Karpas-422 (cell line): ENCODE results near the gene TPP2. TPM values are rescaled to one million over a fixed set of nuclear protein-coding genes. Genes with fewer than 3 reads are reported as not detected.

Experiments
- DNase-seq: peaks from one replicate; pipeline ENCODE4 v3.0.0-alpha.2; 2015
- H2AFZ ChIP-seq: fragments of 200-600 bp; sonication (generic); 2 replicates; pipeline ENCODE4 v1.6.1; 2014; ENCODE audit warnings: antibody characterized with exemption, low read length, mixed read lengths
- H3K27ac ChIP-seq: fragments of 200-600 bp; sonication (generic); 2 replicates; pipeline ENCODE4 v1.5.1; 2014; ENCODE audit warnings: mild to moderate bottlenecking, low read length, moderate library complexity
- H3K27me3 ChIP-seq: fragments of 200-600 bp; sonication (generic); 2 replicates; pipeline ENCODE4 v1.6.1; 2014; ENCODE audit warnings: low read length, mixed read lengths
- H3K36me3 ChIP-seq: fragments of 200-600 bp; sonication (generic); 2 replicates; pipeline ENCODE4 v1.6.1; 2014; ENCODE audit warnings: low read length, mixed read lengths; ENCODE audit not compliant: insufficient read depth
- H3K4me1 ChIP-seq: fragments of 200-600 bp; sonication (generic); 2 replicates; pipeline ENCODE4 v1.6.1; 2014; ENCODE audit warnings: mild to moderate bottlenecking, low read length, mixed read lengths
- H3K4me2 ChIP-seq: fragments of 200-600 bp; sonication (generic); 2 replicates; pipeline ENCODE4 v1.6.1; 2014; ENCODE audit warnings: low read length, low read depth, mild to moderate bottlenecking; ENCODE audit not compliant: poor library complexity, severe bottlenecking
- H3K4me3 ChIP-seq: fragments of 200-600 bp; sonication (generic); 2 replicates; pipeline ENCODE4 v1.5.1; 2014; ENCODE audit warnings: mild to moderate bottlenecking, antibody characterized with exemption, low read length, mixed read lengths
- H3K79me2 ChIP-seq: fragments of 200-600 bp; sonication (generic); 2 replicates; pipeline ENCODE4 v1.6.1; 2014; ENCODE audit warnings: mild to moderate bottlenecking, low read length, mixed read lengths
- H3K9ac ChIP-seq: fragments of 200-600 bp; sonication (generic); 2 replicates; pipeline ENCODE4 v1.6.0; 2014; ENCODE audit warnings: low read length
- H3K9me2 ChIP-seq: fragments of 200-600 bp; sonication (generic), shearing (Covaris generic); replicated peaks from 2 replicates; pipeline ENCODE4 v1.6.0; 2014; ENCODE audit warnings: mild to moderate bottlenecking, low read length, moderate library complexity; ENCODE audit not compliant: insufficient read depth
- H3K9me3 ChIP-seq: fragments of 300-700, 200-600 bp; sonication (generic); 2 replicates; pipeline ENCODE4 v1.6.1; 2014; ENCODE audit warnings: low read length, mixed read lengths
- H4K20me1 ChIP-seq: fragments of 200-600 bp; sonication (generic); 2 replicates; pipeline ENCODE4 v1.6.1; 2014; ENCODE audit warnings: mild to moderate bottlenecking, antibody characterized with exemption, low read length, low read depth; ENCODE audit not compliant: insufficient read depth
- total RNA-seq: library from RNA; depleted of rRNA; stranded (reverse); fragments of >200 nt; shearing (Covaris generic); gene quantifications from 2 replicates; pipeline ENCODE4 v1.2.3, GENCODE V29; 2014; ENCODE audit warnings: low replicate concordance

TPP2 gene
- total RNA-seq, 1 experiment from 2014 or later: 62.2 TPM

DNA sequence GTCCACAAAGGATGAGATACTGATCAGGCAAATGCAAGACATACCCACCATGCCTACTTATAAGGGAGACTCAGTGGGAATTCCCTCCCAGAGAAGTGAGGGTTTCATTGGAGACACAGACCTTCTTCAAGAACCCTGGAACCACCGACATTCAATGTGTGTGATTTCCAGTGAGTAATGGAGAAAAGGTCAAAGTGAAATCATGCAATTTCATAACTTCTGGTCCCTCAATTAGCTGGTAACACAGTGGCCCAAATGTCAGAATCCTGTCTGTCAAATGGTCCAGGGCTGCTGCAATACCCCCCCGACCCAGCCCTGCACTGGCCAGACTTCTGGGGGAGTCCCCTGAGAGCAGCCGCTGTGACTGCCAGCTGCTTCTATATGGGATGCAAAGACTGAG, 102.7 kb downstream of the TPP2 start:
- no peaks in the 10 kb centered on the region for H4K20me1 ChIP-seq
- no peaks in the 10 kb centered on the region for H3K4me1 ChIP-seq
- H3K9me3 ChIP-seq: no peaks in the 10 kb centered on the region
- no peak overlapping the region for H3K9ac ChIP-seq
- H3K9me2 ChIP-seq: no peaks in the 10 kb centered on the region
- no peak overlapping the region for H3K4me2 ChIP-seq
- H3K27ac ChIP-seq: no peak overlapping the region
- no peaks in the 10 kb centered on the region for H3K79me2 ChIP-seq
- no peak overlapping the region for H2AFZ ChIP-seq
- DNase-seq: no peak
- H3K27me3 ChIP-seq: no peaks in the 10 kb centered on the region
- H3K36me3 ChIP-seq: no peaks in the 10 kb centered on the region
- no peak overlapping the region for H3K4me3 ChIP-seq

DNA sequence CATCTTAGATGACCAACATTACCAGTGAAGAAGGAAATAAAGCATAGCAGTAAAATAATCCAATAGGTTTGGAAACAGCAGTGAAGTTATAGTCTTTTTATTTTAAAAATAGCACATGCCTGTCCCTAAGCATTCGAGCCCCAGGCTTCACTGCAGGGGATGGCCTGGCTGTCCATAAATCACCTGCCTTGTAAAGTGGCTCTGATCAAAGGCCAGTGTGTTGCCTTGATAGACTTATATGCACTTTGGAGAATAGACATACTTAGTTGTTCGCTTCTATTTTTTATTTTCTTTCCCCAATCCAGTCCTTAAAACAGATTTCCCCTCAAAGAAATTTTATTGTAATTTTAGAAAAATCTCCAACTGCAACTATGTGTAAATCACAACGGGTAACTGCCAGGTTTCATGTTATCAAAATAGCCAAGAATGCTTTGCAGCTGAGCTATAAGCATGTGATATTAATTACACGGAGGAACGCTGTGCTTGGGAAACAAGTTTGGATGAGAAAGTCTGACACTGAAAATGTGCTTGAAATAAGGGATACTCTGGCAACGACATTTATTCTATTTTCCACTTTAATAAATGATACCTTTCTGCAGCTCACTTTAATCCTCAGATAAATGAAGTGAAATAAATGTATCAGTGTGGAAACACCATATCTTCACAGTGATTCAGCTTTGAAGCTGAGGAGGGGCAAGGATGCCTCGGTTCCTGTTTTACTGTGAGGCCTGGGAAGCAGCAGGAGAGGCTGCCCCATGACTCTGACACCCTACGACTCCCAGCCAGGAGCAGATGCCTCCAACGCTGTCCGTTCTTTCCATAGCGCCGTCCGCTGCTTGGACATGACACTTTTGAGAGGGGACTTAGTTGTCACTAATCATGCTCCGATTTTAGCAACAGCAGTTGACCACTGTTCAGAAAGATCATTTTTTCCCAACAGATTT, 103.6 kb downstream of the TPP2 start:
- no peaks in the 10 kb centered on the region for H3K9me3 ChIP-seq
- H3K4me2 ChIP-seq: no peak overlapping the region
- no peak overlapping the region for H2AFZ ChIP-seq
- no peaks in the 10 kb centered on the region for H3K36me3 ChIP-seq
- no peaks in the 10 kb centered on the region for H3K9me2 ChIP-seq
- H3K4me1 ChIP-seq: no peaks in the 10 kb centered on the region
- H3K27me3 ChIP-seq: no peaks in the 10 kb centered on the region
- H3K4me3 ChIP-seq: no peak overlapping the region
- H3K27ac ChIP-seq: no peak overlapping the region
- no peak overlapping the region for H3K9ac ChIP-seq
- no peaks in the 10 kb centered on the region for H4K20me1 ChIP-seq
- DNase-seq: no peak
- no peaks in the 10 kb centered on the region for H3K79me2 ChIP-seq

DNA sequence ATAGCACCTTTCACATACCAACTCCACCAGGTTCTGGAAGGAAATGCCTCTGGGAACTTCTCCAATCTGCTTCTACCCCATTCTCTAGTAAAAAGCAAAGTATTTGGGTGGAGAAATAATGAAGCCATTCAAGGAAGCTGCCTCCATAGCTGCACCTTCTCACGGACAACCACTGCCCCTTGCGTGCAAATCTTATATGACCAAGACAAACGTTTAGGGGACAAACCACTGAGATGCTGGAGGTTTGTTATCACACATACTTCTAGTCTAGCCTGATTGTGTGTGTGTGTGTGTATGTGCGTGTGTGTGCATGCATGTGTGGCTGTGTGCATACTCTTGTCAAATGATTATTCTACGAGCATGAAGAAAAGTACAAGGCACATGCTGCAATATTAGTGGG, 104.5 kb downstream of the TPP2 start:
- Histone ChIP-seq H3K36me3 (no peaks in the 10 kb centered on the region), H3K4me2 (no peak overlapping the region), H2AFZ (no peak overlapping the region), H3K9me3 (no peaks in the 10 kb centered on the region), H3K4me1 (no peaks in the 10 kb centered on the region), H3K4me3 (no peak overlapping the region), H3K9ac (no peak overlapping the region), H3K79me2 (no peaks in the 10 kb centered on the region), H3K9me2 (no peaks in the 10 kb centered on the region), H3K27me3 (no peaks in the 10 kb centered on the region), H4K20me1 (no peaks in the 10 kb centered on the region), H3K27ac (no peak overlapping the region)
- no peak for DNase-seq

DNA sequence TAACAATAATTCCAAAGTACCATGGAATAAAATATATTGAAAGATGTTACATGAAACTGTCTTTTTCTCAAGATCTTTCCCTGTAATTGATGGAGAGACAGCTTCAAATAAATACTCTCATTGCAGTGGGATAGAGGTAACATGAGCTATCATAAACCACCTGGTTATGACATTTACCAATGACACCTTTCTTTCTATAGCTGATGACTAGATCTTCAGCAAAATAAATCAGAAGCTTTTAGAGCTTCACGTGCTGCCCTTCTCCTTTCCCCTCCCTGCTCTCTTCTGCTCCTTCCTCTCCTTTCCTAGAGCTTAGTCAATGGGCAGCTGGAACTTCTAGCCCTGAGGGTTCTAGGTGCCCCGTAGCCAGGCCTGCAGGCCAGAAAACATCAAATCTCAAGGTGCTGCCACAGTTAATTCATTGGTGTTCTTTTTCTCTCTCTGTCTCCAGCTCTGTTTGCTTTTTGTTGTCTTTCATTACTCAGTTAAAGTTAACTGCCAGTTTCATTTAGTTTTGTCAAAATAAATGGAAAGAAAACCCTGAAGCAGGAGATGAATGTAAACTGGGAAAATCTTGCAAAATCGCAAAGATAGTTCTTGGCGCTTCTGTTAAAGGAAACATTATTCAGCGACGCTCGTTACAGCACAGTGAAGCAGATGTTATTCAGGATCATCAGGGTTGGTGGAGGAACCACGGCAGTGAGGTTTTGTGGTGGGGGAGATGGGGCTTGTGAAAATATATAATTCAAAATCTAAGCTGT, 106.4 kb downstream of the TPP2 start:
- Histone ChIP-seq H3K9me3 (no peaks in the 10 kb centered on the region), H3K27me3 (no peaks in the 10 kb centered on the region), H4K20me1 (no peaks in the 10 kb centered on the region), H3K9me2 (no peaks in the 10 kb centered on the region), H3K79me2 (no peaks in the 10 kb centered on the region), H3K36me3 (no peaks in the 10 kb centered on the region), H3K4me2 (no peak overlapping the region), H3K4me1 (no peaks in the 10 kb centered on the region), H2AFZ (no peak overlapping the region), H3K4me3 (no peak overlapping the region), H3K9ac (no peak overlapping the region), H3K27ac (no peak overlapping the region)
- DNase-seq: no peak

DNA sequence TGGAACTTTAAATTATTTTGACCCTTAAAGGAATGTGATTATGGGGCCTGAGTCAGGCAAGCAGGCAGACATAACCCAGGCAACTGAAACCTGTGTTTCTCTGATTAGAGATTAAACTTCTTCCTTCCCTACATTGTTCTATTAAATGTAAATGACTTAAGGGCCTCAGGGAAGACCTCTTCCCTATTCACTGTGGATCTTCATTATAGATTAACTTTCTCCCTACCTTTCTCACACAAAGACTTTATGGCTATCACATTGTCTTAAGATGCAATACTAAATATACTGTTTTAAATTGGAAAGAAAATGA, 106.9 kb downstream of the TPP2 start:
- Histone ChIP-seq H3K36me3 (no peaks in the 10 kb centered on the region), H3K27me3 (no peaks in the 10 kb centered on the region), H3K9ac (no peak overlapping the region), H3K9me3 (no peaks in the 10 kb centered on the region), H2AFZ (no peak overlapping the region), H3K79me2 (no peaks in the 10 kb centered on the region), H3K9me2 (no peaks in the 10 kb centered on the region), H3K4me1 (no peaks in the 10 kb centered on the region), H4K20me1 (no peaks in the 10 kb centered on the region), H3K27ac (no peak overlapping the region), H3K4me2 (no peak overlapping the region), H3K4me3 (no peak overlapping the region)
- no peak for DNase-seq

DNA sequence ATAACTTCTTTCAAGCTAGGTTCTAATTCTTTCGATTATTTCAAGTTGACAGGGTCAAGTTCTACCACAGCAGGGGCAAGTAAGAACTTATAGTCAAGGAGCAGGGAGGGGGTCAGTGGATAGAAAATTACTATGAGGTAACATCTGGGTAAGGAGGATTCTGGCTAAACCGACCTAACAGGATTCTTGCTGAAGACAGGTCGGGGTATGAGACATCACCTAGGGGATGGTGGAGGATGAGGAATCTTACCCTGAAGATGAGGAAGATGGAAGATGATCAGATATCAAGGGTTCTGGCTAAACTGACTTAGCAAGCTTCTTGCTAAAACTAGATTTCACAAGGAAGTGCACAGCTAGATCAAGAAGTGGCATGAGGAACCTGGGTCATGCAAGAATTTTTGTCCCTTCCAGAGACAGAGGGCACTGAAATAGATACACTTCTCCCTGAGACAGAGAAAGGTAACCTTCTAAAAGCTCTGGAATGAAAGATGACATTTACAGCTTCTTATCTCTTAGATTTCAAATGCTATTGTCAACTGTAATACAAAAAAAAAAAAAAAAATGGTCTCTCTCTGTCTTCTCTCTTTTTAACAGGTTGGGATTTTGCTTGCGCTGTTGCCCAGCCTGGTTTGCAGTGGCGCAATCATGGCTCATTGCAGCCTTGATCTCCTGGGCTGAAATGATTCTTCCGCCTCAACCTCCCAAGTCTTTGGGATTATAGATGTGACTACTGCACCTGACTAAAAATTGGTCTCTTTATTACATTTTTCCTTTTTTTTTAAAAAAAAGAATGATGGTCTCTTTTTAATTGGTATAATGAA, 107.7 kb downstream of the TPP2 start:
- H3K4me2 ChIP-seq: no peak overlapping the region
- H3K27ac ChIP-seq: no peak overlapping the region
- H2AFZ ChIP-seq: no peak overlapping the region
- no peaks in the 10 kb centered on the region for H3K27me3 ChIP-seq
- no peak overlapping the region for H3K4me3 ChIP-seq
- no peaks in the 10 kb centered on the region for H4K20me1 ChIP-seq
- DNase-seq: no peak
- no peaks in the 10 kb centered on the region for H3K36me3 ChIP-seq
- H3K9ac ChIP-seq: no peak overlapping the region
- H3K79me2 ChIP-seq: no peaks in the 10 kb centered on the region
- H3K9me2 ChIP-seq: no peaks in the 10 kb centered on the region
- H3K9me3 ChIP-seq: no peaks in the 10 kb centered on the region
- H3K4me1 ChIP-seq: no peaks in the 10 kb centered on the region

DNA sequence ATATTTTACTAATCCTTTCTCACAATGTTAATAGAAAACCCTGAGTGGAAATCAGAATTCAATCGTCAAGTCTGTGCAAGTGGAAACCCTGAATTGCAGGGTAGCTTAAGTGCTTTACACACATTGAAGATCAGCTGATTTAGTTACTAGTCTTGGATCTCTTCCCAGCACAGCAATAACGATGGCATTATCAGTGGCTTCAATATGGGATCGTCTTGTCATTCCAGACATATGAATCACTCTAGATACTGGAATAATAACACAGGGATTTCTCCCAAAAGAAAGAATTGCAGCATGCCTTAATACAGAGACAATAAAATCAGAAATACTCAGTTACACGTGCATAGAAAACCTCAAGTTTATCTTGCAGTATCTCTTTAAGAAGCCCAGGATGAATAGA, 110.7 kb downstream of the TPP2 start:
- no peaks in the 10 kb centered on the region for H3K36me3 ChIP-seq
- no peak overlapping the region for H2AFZ ChIP-seq
- no peak for DNase-seq
- H3K4me2 ChIP-seq: no peak overlapping the region
- H3K27ac ChIP-seq: no peak overlapping the region
- no peaks in the 10 kb centered on the region for H3K9me3 ChIP-seq
- no peaks in the 10 kb centered on the region for H3K9me2 ChIP-seq
- no peak overlapping the region for H3K9ac ChIP-seq
- H3K4me1 ChIP-seq: no peaks in the 10 kb centered on the region
- H3K27me3 ChIP-seq: no peaks in the 10 kb centered on the region
- no peaks in the 10 kb centered on the region for H3K79me2 ChIP-seq
- H4K20me1 ChIP-seq: no peaks in the 10 kb centered on the region
- H3K4me3 ChIP-seq: no peak overlapping the region

DNA sequence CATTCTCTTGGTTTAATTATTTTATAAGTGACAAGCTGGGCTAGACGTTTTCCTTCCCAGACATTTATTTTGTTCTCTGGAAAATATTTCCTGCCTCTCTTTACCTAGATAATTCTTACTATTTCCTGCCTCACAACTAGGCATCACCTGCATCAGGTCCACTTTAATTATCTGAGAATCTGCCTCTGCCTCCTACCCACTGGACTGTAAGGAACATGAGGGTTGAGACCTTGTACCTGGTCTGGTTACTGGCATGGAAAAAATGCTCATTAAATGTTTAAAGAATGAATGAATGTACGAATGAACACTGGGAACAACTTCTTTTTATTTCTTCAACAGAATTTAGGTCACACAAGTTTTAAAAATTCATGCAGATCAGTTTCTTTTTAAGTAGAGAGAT, 111.4 kb downstream of the TPP2 start:
- H3K9ac ChIP-seq: no peak overlapping the region
- H3K4me2 ChIP-seq: no peak overlapping the region
- DNase-seq: no peak
- H3K79me2 ChIP-seq: no peaks in the 10 kb centered on the region
- no peaks in the 10 kb centered on the region for H3K9me2 ChIP-seq
- H2AFZ ChIP-seq: no peak overlapping the region
- H3K36me3 ChIP-seq: no peaks in the 10 kb centered on the region
- no peaks in the 10 kb centered on the region for H3K9me3 ChIP-seq
- H3K4me1 ChIP-seq: no peaks in the 10 kb centered on the region
- no peaks in the 10 kb centered on the region for H4K20me1 ChIP-seq
- no peak overlapping the region for H3K27ac ChIP-seq
- no peak overlapping the region for H3K4me3 ChIP-seq
- H3K27me3 ChIP-seq: no peaks in the 10 kb centered on the region
